ENCODE data around the gene SLC49A3. TPM values are rescaled to one million over a fixed set of nuclear protein-coding genes. Genes with fewer than 3 reads are reported as not detected.
A peak's percentile ranks its signal among the peaks of the same experiment; 100 is the strongest.
"Not testable (repeated sequence)": the region's sequence is repeated elsewhere in the genome, so short reads cannot be mapped to it uniquely, and the experiment has no call there.

Gene SLC49A3
- total RNA-seq, 1 donor from 2014 or later: 0.88 TPM

- intact Hi-C loops (cut with micrococcal nuclease): no loop called here
- DNase-seq (ENCODE audit: low spot score): no peak
- H3K27me3 Mint-ChIP-seq (ENCODE audit: insufficient read depth): no peaks in the 10 kb centered on the region
- peaks cover 18% of the 10 kb centered on the region for H3K4me1 Mint-ChIP-seq (ENCODE audit: low read depth)
- no peaks in the 10 kb centered on the region for H3K36me3 Mint-ChIP-seq (ENCODE audit: low read depth)
- H3K27ac Mint-ChIP-seq: no peak overlapping the region
- no peak overlapping the region for H3K4me3 Mint-ChIP-seq
- H3K9me3 Mint-ChIP-seq: no peaks in the 10 kb centered on the region
Measured at GRCh38 chr4:714087-714486, 25.1 kb upstream of the SLC49A3 start.

GRCh38 chr4:712916-713632 lies 24.1 kb upstream of the SLC49A3 start:
- Mint-ChIP-seq H3K4me1 (ENCODE audit: low read depth) (peaks cover 26% of the 10 kb centered on the region), H3K4me3 (no peak overlapping the region), H3K27ac (no peak overlapping the region), H3K27me3 (ENCODE audit: insufficient read depth) (no peaks in the 10 kb centered on the region), H3K36me3 (ENCODE audit: low read depth) (peaks cover 5% of the 10 kb centered on the region), H3K9me3 (no peaks in the 10 kb centered on the region)
- no peak for DNase-seq (ENCODE audit: low spot score)
- intact Hi-C loops (cut with micrococcal nuclease): no loop called here

GRCh38 chr4:712093-712492 lies 23.1 kb upstream of the SLC49A3 start:
- H3K9me3 Mint-ChIP-seq: no peaks in the 10 kb centered on the region
- peaks cover 5% of the 10 kb centered on the region for H3K36me3 Mint-ChIP-seq (ENCODE audit: low read depth)
- no peaks in the 10 kb centered on the region for H3K27me3 Mint-ChIP-seq (ENCODE audit: insufficient read depth)
- DNase-seq (ENCODE audit: low spot score): no peak
- intact Hi-C loops (cut with micrococcal nuclease): no loop called here
- H3K27ac Mint-ChIP-seq: no peak overlapping the region
- no peak overlapping the region for H3K4me3 Mint-ChIP-seq
- H3K4me1 Mint-ChIP-seq (ENCODE audit: low read depth): peaks cover 26% of the 10 kb centered on the region

- Mint-ChIP-seq H3K27ac (no peak overlapping the region), H3K36me3 (ENCODE audit: low read depth) (peaks cover 5% of the 10 kb centered on the region), H3K27me3 (ENCODE audit: insufficient read depth) (no peaks in the 10 kb centered on the region), H3K4me1 (ENCODE audit: low read depth) (peaks cover 26% of the 10 kb centered on the region), H3K4me3 (no peak overlapping the region), H3K9me3 (no peaks in the 10 kb centered on the region)
- no peak for DNase-seq (ENCODE audit: low spot score)
- intact Hi-C loops (cut with micrococcal nuclease): no loop called here
Measured at GRCh38 chr4:710916-711315, 22.0 kb upstream of the SLC49A3 start.

- Mint-ChIP-seq H3K36me3 (ENCODE audit: low read depth) (peaks cover 5% of the 10 kb centered on the region), H3K4me3 (no peak overlapping the region), H3K27me3 (ENCODE audit: insufficient read depth) (no peaks in the 10 kb centered on the region), H3K4me1 (ENCODE audit: low read depth) (peaks cover 26% of the 10 kb centered on the region), H3K9me3 (no peaks in the 10 kb centered on the region), H3K27ac (no peak overlapping the region)
- no peak for DNase-seq (ENCODE audit: low spot score)
- intact Hi-C loops (cut with micrococcal nuclease): no loop called here
Measured at GRCh38 chr4:710116-710515, 21.2 kb upstream of the SLC49A3 start.

GRCh38 chr4:709348-709747 lies 20.4 kb upstream of the SLC49A3 start:
- Mint-ChIP-seq H3K4me1 (ENCODE audit: low read depth) (peaks cover 26% of the 10 kb centered on the region), H3K27ac (no peak overlapping the region), H3K36me3 (ENCODE audit: low read depth) (peaks cover 5% of the 10 kb centered on the region), H3K4me3 (peak overlapping the region; percentile 13), H3K9me3 (no peaks in the 10 kb centered on the region), H3K27me3 (ENCODE audit: insufficient read depth) (no peaks in the 10 kb centered on the region)
- DNase-seq (ENCODE audit: low spot score): no peak
- intact Hi-C loops (cut with micrococcal nuclease): no loop called here

GRCh38 chr4:708631-708933 lies 19.6 kb upstream of the SLC49A3 start:
- no peak overlapping the region for H3K27ac Mint-ChIP-seq
- H3K27me3 Mint-ChIP-seq (ENCODE audit: insufficient read depth): no peaks in the 10 kb centered on the region
- intact Hi-C loops (cut with micrococcal nuclease): no loop called here
- H3K36me3 Mint-ChIP-seq (ENCODE audit: low read depth): peaks cover 5% of the 10 kb centered on the region
- no peaks in the 10 kb centered on the region for H3K9me3 Mint-ChIP-seq
- no peak for DNase-seq (ENCODE audit: low spot score)
- H3K4me1 Mint-ChIP-seq (ENCODE audit: low read depth): peaks cover 26% of the 10 kb centered on the region
- no peak overlapping the region for H3K4me3 Mint-ChIP-seq

GRCh38 chr4:707929-708630 lies 19.1 kb upstream of the SLC49A3 start:
- peaks cover 5% of the 10 kb centered on the region for H3K36me3 Mint-ChIP-seq (ENCODE audit: low read depth)
- H3K9me3 Mint-ChIP-seq: no peaks in the 10 kb centered on the region
- H3K4me1 Mint-ChIP-seq (ENCODE audit: low read depth): peaks cover 26% of the 10 kb centered on the region
- no peak overlapping the region for H3K27ac Mint-ChIP-seq
- no peak for DNase-seq (ENCODE audit: low spot score)
- intact Hi-C loops (cut with micrococcal nuclease): no loop called here
- peaks cover 2% of the 10 kb centered on the region for H3K27me3 Mint-ChIP-seq (ENCODE audit: insufficient read depth)
- H3K4me3 Mint-ChIP-seq: peak overlapping the region; percentile 22

- H3K36me3 Mint-ChIP-seq (ENCODE audit: low read depth): peaks cover 5% of the 10 kb centered on the region
- no peak overlapping the region for H3K27ac Mint-ChIP-seq
- DNase-seq (ENCODE audit: low spot score): no peak
- intact Hi-C loops (cut with micrococcal nuclease): no loop called here
- H3K4me3 Mint-ChIP-seq: no peak overlapping the region
- peaks cover 26% of the 10 kb centered on the region for H3K4me1 Mint-ChIP-seq (ENCODE audit: low read depth)
- peaks cover 2% of the 10 kb centered on the region for H3K27me3 Mint-ChIP-seq (ENCODE audit: insufficient read depth)
- H3K9me3 Mint-ChIP-seq: no peaks in the 10 kb centered on the region
Measured at GRCh38 chr4:706834-707598, 18.1 kb upstream of the SLC49A3 start.

- not testable (repeated sequence) for H3K4me3 Mint-ChIP-seq; H3K36me3 Mint-ChIP-seq (ENCODE audit: low read depth)
Measured at GRCh38 chr4:706083-706633, 17.2 kb upstream of the SLC49A3 start.

GRCh38 chr4:705278-706082 lies 16.5 kb upstream of the SLC49A3 start, which contains the start of gene PCGF3:
Gene PCGF3, plus strand, starts transcription at chr4:705832. Its CDS starts 27,849 bp downstream, at chr4:733681.
- intact Hi-C loops (cut with micrococcal nuclease): loop anchor here (1.0 to 2.0 kb wide), 6 partner anchors 24 to 875 kb away; partner anchors contain the start of genes ATP5ME, DGKQ, GAK and MYL5
- Mint-ChIP-seq H3K4me3 (peak within 1 kb of the TSS; percentile 83), H3K36me3 (ENCODE audit: low read depth) (peaks cover 5% of the 10 kb centered on the region), H3K4me1 (ENCODE audit: low read depth) (peaks cover 27% of the 10 kb centered on the region), H3K27ac (peak within 1 kb of the TSS; percentile 83), H3K9me3 (no peaks in the 10 kb centered on the region), H3K27me3 (ENCODE audit: insufficient read depth) (peaks cover 2% of the 10 kb centered on the region)
- peak; percentile 95 for DNase-seq (ENCODE audit: low spot score)

More at GRCh38 chr4:706083-706633, 17.2 kb upstream of the SLC49A3 start:
- H3K27me3 Mint-ChIP-seq (ENCODE audit: insufficient read depth); H3K27ac Mint-ChIP-seq; H3K9me3 Mint-ChIP-seq; DNase-seq (ENCODE audit: low spot score); intact Hi-C loops (cut with micrococcal nuclease): not testable (repeated sequence)
- H3K4me1 Mint-ChIP-seq (ENCODE audit: low read depth): peaks cover 26% of the 10 kb centered on the region

GRCh38 chr4:704971-705277 lies 16.0 kb upstream of the SLC49A3 start:
- peaks cover 5% of the 10 kb centered on the region for H3K36me3 Mint-ChIP-seq (ENCODE audit: low read depth)
- peak overlapping the region; percentile 18 for H3K27ac Mint-ChIP-seq
- DNase-seq (ENCODE audit: low spot score): no peak
- peaks cover 26% of the 10 kb centered on the region for H3K4me1 Mint-ChIP-seq (ENCODE audit: low read depth)
- H3K27me3 Mint-ChIP-seq (ENCODE audit: insufficient read depth): peaks cover 2% of the 10 kb centered on the region
- H3K9me3 Mint-ChIP-seq: no peaks in the 10 kb centered on the region
- intact Hi-C loops (cut with micrococcal nuclease): loop anchor here (1.0 to 2.0 kb wide), 6 partner anchors 24 to 876 kb away; partner anchors contain the start of genes ATP5ME, DGKQ, GAK and MYL5
- peak overlapping the region; percentile 83 for H3K4me3 Mint-ChIP-seq
